Upper lobe of right lung (tissue), 1 donor: ENCODE results near the gene GPATCH2. TPM values are rescaled to one million over a fixed set of nuclear protein-coding genes. Genes with fewer than 3 reads are reported as not detected.

ENCODE experiments used
- ATAC-seq: fragments of 200-7000 bp; cut with Tn5 transposase; one replicate; pipeline ENCODE4 v1.9.1; 2020; ENCODE audit warnings: mild to moderate bottlenecking, moderate library complexity
- DNase-seq: peaks from one replicate; pipeline ENCODE4 v3.0.0-alpha.2; 2020
- H3K27ac ChIP-seq: fragments of 200-600 bp; one replicate; pipeline ENCODE4 v1.8.0; 2022
- H3K27me3 ChIP-seq: fragments of 200-600 bp; one replicate; pipeline ENCODE4 v1.8.0; 2022; ENCODE audit warnings: mild to moderate bottlenecking
- H3K36me3 ChIP-seq: fragments of 200-600 bp; one replicate; pipeline ENCODE4 v1.8.0; 2022
- H3K4me1 ChIP-seq: fragments of 200-600 bp; one replicate; pipeline ENCODE4 v1.8.0; 2022
- H3K4me3 ChIP-seq: fragments of 200-600 bp; one replicate; pipeline ENCODE4 v1.8.0; 2022; ENCODE audit warnings: mild to moderate bottlenecking
- H3K9me3 ChIP-seq: fragments of 200-600 bp; one replicate; pipeline ENCODE4 v1.8.0; 2022
- intact Hi-C: fragments of 100-400 bp; cut with DNase I; formaldehyde crosslinking; loops from one replicate; pipeline ENCODE4 v1.11.0; 2022
- total RNA-seq: library from RNA; stranded (reverse); fragmentation: NEBNext Ultra II Directional; extraction: Animal tissue kit (Norgen Biotek cat#: 25700); gene quantifications from one replicate; pipeline ENCODE4 v1.2.1, GENCODE V29; 2021
- TF ChIP-seq, protein P1 (sequence below): fragments of 200-600 bp; IDR thresholded peaks from one replicate; pipeline ENCODE4 v1.8.0; 2022; ENCODE audit warnings: antibody characterized with exemption
- donor health status: DM: no; HTN: yes; CAD: no; lungs with severe emphysema.

The GPATCH2 gene
- total RNA-seq, 1 donor from 2014 or later: 11.3 TPM

DNA sequence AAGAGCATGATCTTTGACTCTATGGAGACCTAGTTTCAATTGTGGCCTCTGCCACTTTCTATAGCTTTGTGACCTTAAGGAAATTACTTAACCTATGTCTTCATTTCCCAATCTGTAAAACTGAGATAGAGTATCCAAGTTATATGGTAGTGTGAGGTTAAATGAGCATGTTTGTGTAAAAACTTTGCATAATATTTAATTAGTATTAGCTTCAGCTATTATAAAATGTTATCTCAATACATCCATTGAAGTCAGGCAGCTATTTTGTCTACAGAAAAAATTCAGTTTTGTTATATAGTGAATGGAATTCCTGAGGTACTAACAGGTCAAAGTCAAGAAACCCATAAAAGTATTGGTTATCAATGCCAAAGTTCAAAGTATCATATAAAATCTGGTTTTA is 53.6 kb downstream of the GPATCH2 start:
- no peak overlapping the region for H3K4me3 ChIP-seq
- H3K27me3 ChIP-seq: no peaks in the 10 kb centered on the region
- H3K9me3 ChIP-seq: no peaks in the 10 kb centered on the region
- DNase-seq (no peak), ATAC-seq (no peak)
- H3K27ac ChIP-seq: no peak overlapping the region
- TF ChIP-seq, protein P1, sequence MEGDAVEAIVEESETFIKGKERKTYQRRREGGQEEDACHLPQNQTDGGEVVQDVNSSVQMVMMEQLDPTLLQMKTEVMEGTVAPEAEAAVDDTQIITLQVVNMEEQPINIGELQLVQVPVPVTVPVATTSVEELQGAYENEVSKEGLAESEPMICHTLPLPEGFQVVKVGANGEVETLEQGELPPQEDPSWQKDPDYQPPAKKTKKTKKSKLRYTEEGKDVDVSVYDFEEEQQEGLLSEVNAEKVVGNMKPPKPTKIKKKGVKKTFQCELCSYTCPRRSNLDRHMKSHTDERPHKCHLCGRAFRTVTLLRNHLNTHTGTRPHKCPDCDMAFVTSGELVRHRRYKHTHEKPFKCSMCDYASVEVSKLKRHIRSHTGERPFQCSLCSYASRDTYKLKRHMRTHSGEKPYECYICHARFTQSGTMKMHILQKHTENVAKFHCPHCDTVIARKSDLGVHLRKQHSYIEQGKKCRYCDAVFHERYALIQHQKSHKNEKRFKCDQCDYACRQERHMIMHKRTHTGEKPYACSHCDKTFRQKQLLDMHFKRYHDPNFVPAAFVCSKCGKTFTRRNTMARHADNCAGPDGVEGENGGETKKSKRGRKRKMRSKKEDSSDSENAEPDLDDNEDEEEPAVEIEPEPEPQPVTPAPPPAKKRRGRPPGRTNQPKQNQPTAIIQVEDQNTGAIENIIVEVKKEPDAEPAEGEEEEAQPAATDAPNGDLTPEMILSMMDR: no peak
- no peaks in the 10 kb centered on the region for H3K4me1 ChIP-seq
- no peaks in the 10 kb centered on the region for H3K36me3 ChIP-seq
- intact Hi-C loops: no loop called here

GRCh38 chr1:217574265-217574949 is 56.5 kb downstream of the GPATCH2 start:
- no peaks in the 10 kb centered on the region for H3K9me3 ChIP-seq
- DNase-seq (no peak), ATAC-seq (no peak)
- no peaks in the 10 kb centered on the region for H3K4me1 ChIP-seq
- intact Hi-C loops: no loop called here
- TF ChIP-seq, protein P1: no peak
- H3K27me3 ChIP-seq: no peaks in the 10 kb centered on the region
- H3K4me3 ChIP-seq: no peak overlapping the region
- no peak overlapping the region for H3K27ac ChIP-seq
- H3K36me3 ChIP-seq: no peaks in the 10 kb centered on the region

DNA sequence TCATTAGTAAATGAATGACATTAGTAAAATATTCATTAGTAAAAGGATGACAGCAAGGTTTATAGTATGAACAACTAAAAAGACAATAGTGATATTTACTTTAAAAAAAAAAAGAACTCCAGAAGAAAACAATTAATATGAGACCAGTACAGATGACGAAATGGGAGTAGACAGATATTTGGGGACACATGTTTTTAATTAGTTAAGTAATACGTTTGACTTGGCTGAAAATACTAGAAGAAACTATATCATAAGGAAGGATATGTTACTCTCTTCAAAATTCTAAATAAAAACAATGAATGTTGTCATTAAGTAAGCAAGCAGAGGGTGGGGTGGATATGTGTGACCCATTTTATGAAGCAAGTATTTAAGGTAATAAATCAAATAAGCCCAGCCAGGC is 61.9 kb downstream of the GPATCH2 start:
- H3K27ac ChIP-seq: no peak overlapping the region
- no peak overlapping the region for H3K4me3 ChIP-seq
- intact Hi-C loops: no loop called here
- H3K4me1 ChIP-seq: no peaks in the 10 kb centered on the region
- no peaks in the 10 kb centered on the region for H3K9me3 ChIP-seq
- H3K27me3 ChIP-seq: no peaks in the 10 kb centered on the region
- no peaks in the 10 kb centered on the region for H3K36me3 ChIP-seq
- ATAC-seq: no peak
- TF ChIP-seq, protein P1: no peak
- no peak for DNase-seq

DNA sequence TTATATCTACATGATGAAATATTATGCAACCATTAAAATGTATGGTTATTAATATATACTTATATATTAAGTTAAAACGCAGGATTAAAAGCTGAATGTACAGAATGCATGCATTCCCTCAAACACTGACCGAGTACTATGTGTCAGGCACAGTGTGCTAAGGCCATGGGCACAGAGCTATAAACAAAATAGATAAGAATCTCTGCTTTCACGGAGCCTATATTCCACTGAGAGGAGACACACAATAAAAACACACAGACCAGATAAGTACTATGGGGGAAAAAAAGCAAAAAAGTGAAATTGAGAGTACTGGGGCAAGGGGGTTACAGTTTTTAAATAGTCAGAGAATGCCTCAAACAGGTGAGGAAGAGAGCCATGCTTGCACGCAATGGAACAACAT is 62.7 kb downstream of the GPATCH2 start:
- TF ChIP-seq, protein P1: no peak
- Histone ChIP-seq H3K4me1 (no peaks in the 10 kb centered on the region), H3K4me3 (no peak overlapping the region), H3K36me3 (no peaks in the 10 kb centered on the region), H3K27me3 (no peaks in the 10 kb centered on the region), H3K9me3 (no peaks in the 10 kb centered on the region), H3K27ac (no peak overlapping the region)
- ATAC-seq (no peak), DNase-seq (no peak)
- intact Hi-C loops: no loop called here

- TF ChIP-seq, protein P1: no peak
- Histone ChIP-seq H3K36me3 (no peaks in the 10 kb centered on the region), H3K4me1 (no peaks in the 10 kb centered on the region), H3K27ac (no peak overlapping the region), H3K27me3 (no peaks in the 10 kb centered on the region), H3K4me3 (no peak overlapping the region), H3K9me3 (no peaks in the 10 kb centered on the region)
- intact Hi-C loops: no loop called here
- no peak for DNase-seq
- ATAC-seq: no peak
These were observed 66.1 kb downstream of the GPATCH2 start for GRCh38 chr1:217564833-217565232.

GRCh38 chr1:217564207-217564606 is 66.7 kb downstream of the GPATCH2 start:
- Histone ChIP-seq H3K27ac (no peak overlapping the region), H3K9me3 (no peaks in the 10 kb centered on the region), H3K4me1 (no peaks in the 10 kb centered on the region), H3K27me3 (no peaks in the 10 kb centered on the region), H3K36me3 (no peaks in the 10 kb centered on the region), H3K4me3 (no peak overlapping the region)
- DNase-seq (no peak), ATAC-seq (no peak)
- TF ChIP-seq, protein P1: no peak
- intact Hi-C loops: no loop called here
